ENCODE results near the gene KCNG4. TPM values are rescaled to one million over a fixed set of nuclear protein-coding genes. Genes with fewer than 3 reads are reported as not detected.

The KCNG4 gene
- total RNA-seq, 1 donor, result not detected

DNA sequence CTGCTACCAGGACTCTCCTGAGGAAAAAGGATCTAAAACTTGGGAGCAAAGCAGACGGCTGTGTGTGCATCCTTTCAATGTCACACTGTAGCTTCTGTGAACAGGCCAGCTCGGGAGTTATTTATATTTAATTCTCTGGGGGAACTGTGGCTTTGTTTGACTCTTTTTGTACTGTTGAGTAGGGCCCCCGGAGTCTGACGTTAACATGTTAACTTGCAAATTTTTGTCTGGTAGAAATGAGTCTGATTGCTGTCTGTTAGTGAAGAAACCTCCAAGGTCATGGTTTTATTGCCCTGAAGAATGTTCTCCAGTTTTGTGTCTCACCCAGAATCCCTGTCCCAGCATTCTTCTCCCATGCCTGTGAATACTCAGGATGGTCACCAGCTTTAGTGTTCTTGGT lies 14.2 kb upstream of the KCNG4 start:
- no peaks in the 10 kb centered on the region for H4K20me1 ChIP-seq (ENCODE audit: insufficient read depth, low read length)
- no peak for DNase-seq (ENCODE audit: insufficient read length, low spot score, missing footprints)
- no peaks in the 10 kb centered on the region for H3K4me1 ChIP-seq (ENCODE audit: insufficient read depth, low read length)
- TF ChIP-seq, protein P1, sequence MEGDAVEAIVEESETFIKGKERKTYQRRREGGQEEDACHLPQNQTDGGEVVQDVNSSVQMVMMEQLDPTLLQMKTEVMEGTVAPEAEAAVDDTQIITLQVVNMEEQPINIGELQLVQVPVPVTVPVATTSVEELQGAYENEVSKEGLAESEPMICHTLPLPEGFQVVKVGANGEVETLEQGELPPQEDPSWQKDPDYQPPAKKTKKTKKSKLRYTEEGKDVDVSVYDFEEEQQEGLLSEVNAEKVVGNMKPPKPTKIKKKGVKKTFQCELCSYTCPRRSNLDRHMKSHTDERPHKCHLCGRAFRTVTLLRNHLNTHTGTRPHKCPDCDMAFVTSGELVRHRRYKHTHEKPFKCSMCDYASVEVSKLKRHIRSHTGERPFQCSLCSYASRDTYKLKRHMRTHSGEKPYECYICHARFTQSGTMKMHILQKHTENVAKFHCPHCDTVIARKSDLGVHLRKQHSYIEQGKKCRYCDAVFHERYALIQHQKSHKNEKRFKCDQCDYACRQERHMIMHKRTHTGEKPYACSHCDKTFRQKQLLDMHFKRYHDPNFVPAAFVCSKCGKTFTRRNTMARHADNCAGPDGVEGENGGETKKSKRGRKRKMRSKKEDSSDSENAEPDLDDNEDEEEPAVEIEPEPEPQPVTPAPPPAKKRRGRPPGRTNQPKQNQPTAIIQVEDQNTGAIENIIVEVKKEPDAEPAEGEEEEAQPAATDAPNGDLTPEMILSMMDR (IDR thresholded peaks at IDR 0.05; ENCODE audit: extremely low read depth, low read depth, low read length), result no peak
- no peak overlapping the region for H3K4me3 ChIP-seq (ENCODE audit: insufficient read depth, low read length)
- no peaks in the 10 kb centered on the region for H3K79me2 ChIP-seq (ENCODE audit: insufficient read depth, low read length)
- no peak overlapping the region for H3K4me2 ChIP-seq (ENCODE audit: insufficient read depth, low read length)
- no peaks in the 10 kb centered on the region for H3K36me3 ChIP-seq (ENCODE audit: insufficient read depth, low read length)
- H2AFZ ChIP-seq (ENCODE audit: low read length), result no peak overlapping the region
- peaks cover 39% of the 10 kb centered on the region for H3K27me3 ChIP-seq (ENCODE audit: insufficient read depth, low read length)
- no peaks in the 10 kb centered on the region for H3K9me3 ChIP-seq (ENCODE audit: low read depth, low read length)
- no peak overlapping the region for H3K27ac ChIP-seq (ENCODE audit: low read depth, low read length)

DNA sequence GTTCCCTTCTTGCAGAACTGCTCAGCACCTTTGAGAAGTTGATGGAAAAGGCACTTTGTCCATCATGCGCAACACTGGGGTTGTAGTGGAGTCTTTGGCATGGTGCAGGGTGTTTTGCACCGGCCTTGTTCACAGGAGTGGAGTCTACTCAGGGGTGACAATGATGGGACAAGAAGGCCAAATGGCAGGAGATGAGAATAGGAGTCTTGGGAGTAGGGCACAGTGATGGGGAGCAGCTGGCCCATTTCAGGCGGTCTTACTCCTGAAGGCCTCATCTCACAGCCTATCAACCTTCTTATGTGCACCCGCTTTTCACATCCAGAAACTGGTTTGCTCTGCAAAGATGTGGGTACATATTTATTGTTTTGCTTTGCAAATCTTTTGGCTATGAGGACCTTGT lies 13.4 kb upstream of the KCNG4 start:
- Histone ChIP-seq H4K20me1 (ENCODE audit: insufficient read depth, low read length) (no peaks in the 10 kb centered on the region), H3K4me2 (ENCODE audit: insufficient read depth, low read length) (no peak overlapping the region), H2AFZ (ENCODE audit: low read length) (no peak overlapping the region), H3K9me3 (ENCODE audit: low read depth, low read length) (no peaks in the 10 kb centered on the region), H3K36me3 (ENCODE audit: insufficient read depth, low read length) (no peaks in the 10 kb centered on the region), H3K79me2 (ENCODE audit: insufficient read depth, low read length) (no peaks in the 10 kb centered on the region), H3K4me3 (ENCODE audit: insufficient read depth, low read length) (no peak overlapping the region), H3K4me1 (ENCODE audit: insufficient read depth, low read length) (no peaks in the 10 kb centered on the region), H3K27ac (ENCODE audit: low read depth, low read length) (no peak overlapping the region), H3K27me3 (ENCODE audit: insufficient read depth, low read length) (peaks cover 45% of the 10 kb centered on the region)
- TF ChIP-seq, protein P1 (IDR thresholded peaks at IDR 0.05; ENCODE audit: extremely low read depth, low read depth, low read length), result no peak
- no peak for DNase-seq (ENCODE audit: insufficient read length, low spot score, missing footprints)

DNA sequence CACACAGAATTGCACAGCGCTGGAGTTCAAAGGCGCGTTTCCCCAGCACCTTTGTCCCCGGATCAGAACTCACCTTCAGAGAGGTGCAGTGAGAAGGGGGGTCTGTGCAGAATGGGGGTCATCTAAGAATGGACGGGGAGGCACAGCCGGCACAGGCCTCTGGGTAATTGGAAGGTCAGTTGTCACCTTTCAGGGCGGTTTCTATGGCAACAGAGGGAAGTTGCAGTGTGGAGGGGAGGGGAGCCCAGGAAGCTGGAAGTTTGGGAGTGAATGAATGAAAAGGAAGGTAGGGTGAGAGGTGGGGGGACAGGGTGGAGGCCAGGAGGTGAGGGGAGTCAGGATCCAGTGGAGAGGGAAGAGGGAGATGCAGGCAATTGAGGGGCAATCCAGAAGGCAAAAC lies 12.4 kb upstream of the KCNG4 start:
- Histone ChIP-seq H3K27ac (ENCODE audit: low read depth, low read length) (no peak overlapping the region), H4K20me1 (ENCODE audit: insufficient read depth, low read length) (no peaks in the 10 kb centered on the region), H3K79me2 (ENCODE audit: insufficient read depth, low read length) (no peaks in the 10 kb centered on the region)

DNA sequence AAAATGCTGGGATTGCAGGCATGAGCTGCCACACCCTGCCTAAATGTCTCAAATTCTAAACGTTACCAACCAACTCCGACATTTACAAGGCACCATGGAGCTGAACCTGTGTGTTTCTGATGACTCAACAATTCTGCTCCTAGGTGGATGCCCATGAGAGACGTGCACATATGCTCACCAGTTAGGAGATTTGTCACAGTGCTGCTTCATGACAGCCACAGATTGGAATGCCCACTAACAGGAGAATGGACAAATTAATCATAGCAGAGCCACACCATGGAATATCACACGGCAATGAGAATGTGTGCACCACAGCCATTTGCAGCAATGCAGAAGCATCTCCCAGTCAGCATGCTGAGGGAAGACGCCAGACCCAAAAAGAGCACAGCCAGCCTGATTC lies 8.0 kb upstream of the KCNG4 start:
- no peaks in the 10 kb centered on the region for H3K79me2 ChIP-seq (ENCODE audit: insufficient read depth, low read length)
- no peak for DNase-seq (ENCODE audit: insufficient read length, low spot score, missing footprints)
- TF ChIP-seq, protein P1 (IDR thresholded peaks at IDR 0.05; ENCODE audit: extremely low read depth, low read depth, low read length), result no peak
- no peaks in the 10 kb centered on the region for H3K36me3 ChIP-seq (ENCODE audit: insufficient read depth, low read length)
- H3K9me3 ChIP-seq (ENCODE audit: low read depth, low read length), result no peaks in the 10 kb centered on the region
- no peak overlapping the region for H3K4me3 ChIP-seq (ENCODE audit: insufficient read depth, low read length)
- no peak overlapping the region for H3K4me2 ChIP-seq (ENCODE audit: insufficient read depth, low read length)
- H3K4me1 ChIP-seq (ENCODE audit: insufficient read depth, low read length), result peaks cover 7% of the 10 kb centered on the region
- H4K20me1 ChIP-seq (ENCODE audit: insufficient read depth, low read length), result no peaks in the 10 kb centered on the region
- no peak overlapping the region for H2AFZ ChIP-seq (ENCODE audit: low read length)
- H3K27me3 ChIP-seq (ENCODE audit: insufficient read depth, low read length), result peaks cover 18% of the 10 kb centered on the region
- H3K27ac ChIP-seq (ENCODE audit: low read depth, low read length), result no peak overlapping the region

More for the DNA sequence above, 12.4 kb upstream of the KCNG4 start:
- H3K4me1 ChIP-seq (ENCODE audit: insufficient read depth, low read length), result peaks cover 7% of the 10 kb centered on the region
- no peak overlapping the region for H3K4me2 ChIP-seq (ENCODE audit: insufficient read depth, low read length)
- H2AFZ ChIP-seq (ENCODE audit: low read length), result no peak overlapping the region
- no peak overlapping the region for H3K4me3 ChIP-seq (ENCODE audit: insufficient read depth, low read length)
- DNase-seq (ENCODE audit: insufficient read length, low spot score, missing footprints), result no peak
- peaks cover 40% of the 10 kb centered on the region for H3K27me3 ChIP-seq (ENCODE audit: insufficient read depth, low read length)
- TF ChIP-seq, protein P1 (IDR thresholded peaks at IDR 0.05; ENCODE audit: extremely low read depth, low read depth, low read length), result no peak
- H3K9me3 ChIP-seq (ENCODE audit: low read depth, low read length), result no peaks in the 10 kb centered on the region
- H3K36me3 ChIP-seq (ENCODE audit: insufficient read depth, low read length), result no peaks in the 10 kb centered on the region
